ENCODE results near the gene CA10.

DNA sequence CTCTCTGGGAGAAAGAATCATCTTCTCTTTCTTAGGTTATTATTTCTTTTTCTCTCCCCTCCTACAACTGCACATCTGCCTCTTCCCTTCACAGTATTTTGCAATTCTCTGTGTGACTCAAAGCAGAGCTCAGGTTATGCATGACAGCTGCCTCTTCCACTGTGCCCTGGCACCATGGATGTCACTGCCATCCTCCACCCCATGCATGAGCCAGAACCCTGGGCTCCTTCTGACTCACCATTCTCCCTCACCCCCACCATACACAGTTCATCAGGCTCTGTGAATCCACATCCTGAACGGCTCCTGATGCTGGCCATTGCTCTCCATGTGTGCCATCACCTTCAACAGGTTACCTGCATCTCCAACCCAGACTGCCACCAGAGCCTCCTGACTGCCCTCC is 23.9 kb downstream of the CA10 start:
- TF ChIP-seq EP300 (IDR thresholded peaks at IDR 0.05), result no peak
- TF ChIP-seq CTCF (IDR thresholded peaks at IDR 0.05), result no peak
- TF ChIP-seq POLR2A (IDR thresholded peaks at IDR 0.05), result no peak

All from gastroesophageal sphincter (tissue), 3 donors.